Hypothalamus (tissue), 51 donors: Measurements from ENCODE around the gene DEPDC5.

Experiments used
- DNase-seq, 51 donors: peaks; one replicate each; lab custom pipeline; 2025; lab: John Stamatoyannopoulos, UW

The DEPDC5 gene

GRCh38 chr22:31943206-31943977, 189.6 kb downstream of the DEPDC5 start:
- no peak for DNase-seq

DNA sequence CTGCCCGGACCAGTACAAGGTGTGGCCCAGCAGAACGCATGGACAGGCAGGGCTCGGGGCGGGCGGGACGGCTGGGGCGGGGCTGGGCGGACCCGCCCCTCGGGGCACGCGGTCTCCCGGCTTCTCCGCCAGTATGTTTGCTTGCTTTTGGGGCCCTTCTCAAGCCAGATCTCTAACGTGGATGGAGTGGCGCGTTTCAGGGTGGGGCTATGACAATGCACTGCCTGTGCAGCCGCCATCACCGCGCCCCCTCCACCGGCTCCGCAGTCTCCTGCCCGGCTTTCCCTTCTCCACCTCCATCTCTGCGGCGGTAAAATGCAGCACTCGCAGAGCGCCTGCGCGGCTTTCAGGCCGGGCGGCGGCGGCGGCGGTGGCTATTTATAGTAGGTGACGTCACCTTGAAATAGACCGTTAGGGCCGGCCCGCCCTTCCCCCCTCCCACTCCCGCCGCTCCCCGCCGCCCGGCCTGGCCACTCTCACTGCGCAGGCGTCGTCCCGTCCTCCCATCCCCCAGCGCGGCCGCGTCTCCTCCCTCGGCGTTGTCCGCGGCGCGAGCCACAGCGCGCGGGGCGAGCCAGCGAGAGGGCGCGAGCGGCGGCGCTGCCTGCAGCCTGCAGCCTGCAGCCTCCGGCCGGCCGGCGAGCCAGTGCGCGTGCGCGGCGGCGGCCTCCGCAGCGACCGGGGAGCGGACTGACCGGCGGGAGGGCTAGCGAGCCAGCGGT, 190.3 kb downstream of the DEPDC5 start, which contains the start of gene YWHAH:
TSS of gene YWHAH (plus strand) at position 558 of the 722 bp plus-strand sequence. CDS start 199 bp downstream, outside the sequence.
- DNase-seq = peak; percentile 61 to 98 (median 93)

- peak in 23 of 51 donors; percentile 38 to 80 (median 61) for DNase-seq
These were observed 191.1 kb downstream of the DEPDC5 start for GRCh38 chr22:31944700-31945442.

DNA sequence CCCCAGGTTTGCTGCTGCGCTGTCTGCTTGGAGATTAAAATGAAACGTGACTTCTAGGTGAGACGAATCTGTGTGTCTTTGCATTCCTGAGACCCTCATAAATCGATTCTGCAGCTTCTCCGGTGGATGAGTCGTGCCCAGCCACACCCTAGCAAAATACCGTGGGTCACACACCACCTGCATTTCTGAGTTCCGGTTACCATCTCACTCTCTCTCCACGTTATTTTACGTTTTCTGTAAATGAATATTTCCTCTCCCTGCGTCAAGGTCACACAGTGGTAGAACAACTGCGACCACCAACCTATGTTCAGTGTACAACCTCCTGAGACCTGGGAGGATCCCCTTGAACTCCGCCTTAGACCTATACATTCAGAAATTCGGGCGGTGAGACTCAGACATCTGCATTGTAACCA, 191.6 kb downstream of the DEPDC5 start:
- no peak for DNase-seq

GRCh38 chr22:31945971-31946680, 192.3 kb downstream of the DEPDC5 start:
- DNase-seq = peak in 2 of 51 donors; percentile 19 to 61

- peak in 1 of 51 donors; percentile 22 for DNase-seq
These were observed 193.5 kb downstream of the DEPDC5 start for GRCh38 chr22:31947296-31947695.

DNA sequence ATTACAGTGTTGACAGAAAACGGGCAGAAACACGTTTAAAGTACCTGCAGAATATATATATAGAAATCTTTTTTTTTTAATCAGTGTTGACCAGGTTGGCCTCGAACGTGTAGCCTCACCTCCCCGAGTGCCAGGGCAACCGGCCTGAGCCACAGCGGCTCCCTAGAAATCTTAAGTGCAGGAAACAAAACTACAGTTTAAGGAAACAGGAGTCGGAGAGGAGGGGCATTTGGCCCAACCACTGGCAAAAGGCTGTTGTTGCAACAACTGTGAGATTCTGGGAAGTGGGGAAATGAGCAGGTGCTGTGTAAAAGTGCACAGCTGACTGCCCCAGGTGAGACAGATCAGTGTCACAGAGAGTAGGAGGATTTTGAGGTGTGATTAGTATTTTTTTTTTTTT, 194.2 kb downstream of the DEPDC5 start:
- no peak for DNase-seq

DNA sequence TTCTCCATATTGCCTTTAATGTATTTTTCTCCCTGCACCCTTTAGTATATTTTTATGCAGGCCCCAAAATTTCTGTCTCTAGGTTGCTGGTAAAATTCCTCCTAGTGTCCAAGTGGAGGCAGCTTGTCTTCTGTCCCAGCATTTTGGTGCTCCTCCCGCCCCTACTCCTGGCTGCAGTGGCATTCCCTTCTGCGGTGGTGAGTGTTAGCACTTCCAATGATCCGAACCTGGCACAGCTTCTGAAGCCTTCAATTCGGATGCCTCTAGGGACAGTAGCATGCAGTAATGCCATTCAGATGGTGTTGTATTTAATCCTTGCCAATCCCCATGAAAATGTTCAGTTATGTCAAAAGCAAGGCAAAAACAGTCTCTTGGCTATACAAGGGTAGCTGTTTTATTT, 196.4 kb downstream of the DEPDC5 start:
- peak in 3 of 51 donors; percentile 5 to 15 (median 12) for DNase-seq

DNA sequence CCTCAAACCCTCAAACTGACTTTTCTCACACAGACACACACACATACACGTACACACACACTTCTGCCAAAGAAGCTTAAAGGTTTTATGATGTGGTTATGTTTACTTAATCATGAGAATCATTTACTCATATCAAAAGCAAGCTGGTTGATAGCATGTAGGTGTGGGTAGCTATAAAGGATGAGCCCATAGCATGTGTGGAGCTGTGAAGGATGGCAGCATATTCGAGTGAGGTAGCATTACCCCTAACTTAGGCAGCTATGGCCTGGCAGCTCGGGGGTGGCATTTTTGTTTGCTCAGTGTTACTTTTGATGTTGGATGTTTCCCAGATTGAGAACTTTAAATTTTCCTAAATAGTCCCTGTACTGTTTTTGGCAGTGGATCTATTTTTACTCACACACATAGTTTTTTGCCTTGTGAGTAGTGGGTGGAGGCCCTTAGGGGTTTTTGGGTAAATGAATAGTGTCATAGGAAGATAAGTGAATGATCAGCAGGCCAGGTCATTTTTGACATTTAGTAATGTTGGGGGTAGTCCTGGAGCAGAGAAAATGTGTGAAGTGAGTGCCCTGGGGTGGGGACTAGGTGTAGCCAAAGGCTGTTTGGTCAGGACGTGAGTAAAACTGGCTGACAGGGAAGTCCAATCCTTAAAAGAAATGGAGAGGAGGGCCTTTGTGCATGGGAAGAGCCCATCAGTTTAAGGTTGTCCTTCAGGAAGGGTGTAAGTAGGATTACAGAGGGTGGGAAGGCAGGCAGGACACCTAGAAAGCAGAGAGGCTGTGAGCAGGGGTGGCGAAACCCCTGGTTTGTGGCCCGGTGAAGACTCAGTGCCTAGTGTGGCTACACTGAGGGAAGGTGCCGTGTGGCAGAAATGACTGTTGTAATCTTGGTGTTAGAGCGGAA, 197.6 kb downstream of the DEPDC5 start:
- no peak for DNase-seq

DNA sequence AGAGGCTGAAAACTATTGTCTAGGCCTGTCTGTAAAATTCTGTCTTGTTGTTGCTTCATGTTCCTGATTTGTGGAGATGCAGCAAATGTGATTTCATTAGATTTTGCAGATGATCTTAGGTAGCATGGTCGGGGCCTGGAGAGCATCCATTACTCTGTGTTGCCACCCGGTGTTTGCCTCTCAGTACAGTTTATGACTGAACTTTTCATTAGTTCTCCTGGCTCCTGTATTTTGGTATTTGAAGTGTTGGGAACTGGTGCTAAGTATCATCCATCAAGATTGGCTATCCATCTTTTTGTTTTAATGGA, 198.2 kb downstream of the DEPDC5 start:
- DNase-seq = no peak

DNA sequence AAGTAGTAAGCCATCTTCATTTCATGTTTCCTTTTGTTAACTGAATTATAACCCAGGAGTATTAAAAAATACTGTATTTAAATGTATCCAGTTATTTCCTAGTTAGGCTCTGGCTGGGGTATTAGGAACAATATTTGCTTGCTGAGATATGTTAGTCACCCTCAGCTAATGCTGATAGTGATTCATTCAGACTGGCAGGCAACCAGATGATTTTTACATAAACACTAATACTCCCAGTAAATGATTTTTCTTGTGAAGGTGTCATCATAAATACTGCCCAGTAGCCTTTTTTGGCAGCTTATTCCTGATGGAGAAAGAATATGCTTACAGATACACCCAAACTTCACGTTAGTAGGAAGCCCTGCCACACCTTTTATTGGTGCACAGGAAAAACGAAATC, 198.7 kb downstream of the DEPDC5 start:
- DNase-seq = no peak

DNA sequence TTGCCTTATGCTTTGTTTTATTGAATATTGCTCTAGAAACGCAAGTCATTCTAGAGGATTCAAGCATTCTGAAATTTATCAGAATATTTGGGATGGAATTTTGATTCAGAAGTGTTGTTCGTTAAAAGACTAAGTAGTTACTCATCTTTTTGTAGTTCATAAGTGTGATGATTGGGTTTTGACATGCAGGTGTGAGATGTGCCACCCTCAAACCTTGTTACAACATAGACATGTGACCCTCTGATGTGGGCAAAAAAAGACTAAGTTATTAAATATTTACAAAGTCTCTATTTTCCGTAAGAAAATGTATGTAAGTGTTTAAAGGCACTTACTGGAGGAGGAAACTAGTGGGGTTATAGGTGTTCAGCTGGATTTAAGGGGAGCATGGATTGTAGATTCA, 199.4 kb downstream of the DEPDC5 start:
- no peak for DNase-seq

DNA sequence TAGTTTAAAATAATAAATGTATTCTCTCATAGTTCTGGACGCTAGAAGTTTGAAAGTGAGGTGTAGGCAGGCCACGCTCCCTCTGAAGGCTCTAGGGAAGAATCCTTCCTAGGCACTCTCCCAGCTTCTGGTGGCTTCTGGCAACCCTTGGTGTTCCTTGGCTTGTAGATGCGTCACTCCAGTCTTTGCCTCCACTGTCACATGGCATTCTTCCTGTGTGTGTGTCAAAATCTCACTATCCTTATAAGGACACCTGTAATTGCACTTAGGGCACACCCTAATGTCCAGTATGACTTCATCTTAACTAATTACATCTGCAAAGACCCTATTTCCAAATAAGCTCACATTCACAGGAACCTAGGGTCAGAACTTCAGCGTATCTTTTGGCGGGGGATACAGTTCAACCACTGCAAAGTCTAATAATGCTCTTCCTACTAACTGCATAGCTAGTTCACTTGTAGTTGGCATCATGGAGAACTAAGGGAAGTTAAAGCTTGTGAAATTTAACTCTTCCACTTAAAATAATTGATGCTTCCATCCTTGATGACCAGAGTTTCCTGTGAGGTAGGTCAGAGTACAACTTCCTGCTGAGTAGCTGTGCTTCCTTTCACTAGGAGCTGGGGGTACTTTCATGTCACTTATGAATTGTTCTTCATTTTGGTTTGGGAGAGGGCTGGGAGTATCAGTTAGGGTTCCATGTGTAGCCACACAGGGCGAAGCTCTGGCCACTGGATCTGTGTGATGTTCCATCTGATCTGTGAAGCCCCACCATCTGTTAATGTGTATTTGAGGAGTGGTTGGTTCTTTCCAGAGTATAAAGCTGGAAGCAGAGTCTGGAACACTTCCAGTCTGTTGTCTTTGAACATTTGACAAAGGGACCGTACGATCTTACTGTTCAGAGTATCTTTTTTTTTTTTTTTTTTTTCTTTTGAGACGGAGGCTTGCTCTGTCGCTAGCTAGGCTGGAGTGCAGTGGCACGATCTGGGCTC, 201.0 kb downstream of the DEPDC5 start:
- DNase-seq = peak in 3 of 51 donors; percentile 13 to 25 (median 14)

DNA sequence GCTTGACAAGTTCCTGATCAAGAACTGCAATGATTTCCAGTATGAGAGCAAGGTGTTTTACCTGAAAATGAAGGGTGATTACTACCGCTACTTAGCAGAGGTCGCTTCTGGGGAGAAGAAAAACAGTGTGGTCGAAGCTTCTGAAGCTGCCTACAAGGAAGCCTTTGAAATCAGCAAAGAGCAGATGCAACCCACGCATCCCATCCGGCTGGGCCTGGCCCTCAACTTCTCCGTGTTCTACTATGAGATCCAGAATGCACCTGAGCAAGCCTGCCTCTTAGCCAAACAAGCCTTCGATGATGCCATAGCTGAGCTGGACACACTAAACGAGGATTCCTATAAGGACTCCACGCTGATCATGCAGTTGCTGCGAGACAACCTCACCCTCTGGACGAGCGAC, 202.5 kb downstream of the DEPDC5 start:
- DNase-seq = no peak
